VCaP (cell line): ENCODE data around the gene ANK2.

Experiments
- H3K27ac ChIP-seq: fragments of 450-650 bp; 2 replicates; pipeline ENCODE4 v1.5.1; 2017
- TF ChIP-seq, protein P1 (sequence below): fragments of 450-650 bp; conservative IDR thresholded peaks from 2 replicates; pipeline ENCODE4 v1.5.1; 2017; ENCODE audit warnings: mild to moderate bottlenecking, moderate library complexity

The ANK2 gene

DNA sequence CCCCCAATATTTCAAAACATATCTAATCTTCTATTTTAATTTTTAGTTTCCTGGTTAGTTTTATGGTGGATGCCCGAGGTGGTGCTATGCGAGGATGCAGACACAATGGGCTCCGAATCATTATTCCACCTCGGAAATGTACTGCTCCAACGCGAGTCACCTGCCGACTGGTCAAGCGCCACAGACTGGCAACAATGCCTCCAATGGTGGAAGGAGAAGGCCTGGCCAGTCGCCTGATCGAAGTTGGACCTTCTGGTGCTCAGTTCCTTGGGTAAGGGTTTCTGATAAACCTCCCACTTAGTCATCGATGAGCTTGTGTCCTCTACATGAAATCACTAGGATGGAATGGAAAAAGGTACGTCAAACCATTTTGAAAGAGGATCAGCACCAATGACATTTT lies 280.7 kb downstream of the ANK2 start:
- H3K27ac ChIP-seq = no peak overlapping the region
- TF ChIP-seq, protein P1, sequence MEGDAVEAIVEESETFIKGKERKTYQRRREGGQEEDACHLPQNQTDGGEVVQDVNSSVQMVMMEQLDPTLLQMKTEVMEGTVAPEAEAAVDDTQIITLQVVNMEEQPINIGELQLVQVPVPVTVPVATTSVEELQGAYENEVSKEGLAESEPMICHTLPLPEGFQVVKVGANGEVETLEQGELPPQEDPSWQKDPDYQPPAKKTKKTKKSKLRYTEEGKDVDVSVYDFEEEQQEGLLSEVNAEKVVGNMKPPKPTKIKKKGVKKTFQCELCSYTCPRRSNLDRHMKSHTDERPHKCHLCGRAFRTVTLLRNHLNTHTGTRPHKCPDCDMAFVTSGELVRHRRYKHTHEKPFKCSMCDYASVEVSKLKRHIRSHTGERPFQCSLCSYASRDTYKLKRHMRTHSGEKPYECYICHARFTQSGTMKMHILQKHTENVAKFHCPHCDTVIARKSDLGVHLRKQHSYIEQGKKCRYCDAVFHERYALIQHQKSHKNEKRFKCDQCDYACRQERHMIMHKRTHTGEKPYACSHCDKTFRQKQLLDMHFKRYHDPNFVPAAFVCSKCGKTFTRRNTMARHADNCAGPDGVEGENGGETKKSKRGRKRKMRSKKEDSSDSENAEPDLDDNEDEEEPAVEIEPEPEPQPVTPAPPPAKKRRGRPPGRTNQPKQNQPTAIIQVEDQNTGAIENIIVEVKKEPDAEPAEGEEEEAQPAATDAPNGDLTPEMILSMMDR = no peak

DNA sequence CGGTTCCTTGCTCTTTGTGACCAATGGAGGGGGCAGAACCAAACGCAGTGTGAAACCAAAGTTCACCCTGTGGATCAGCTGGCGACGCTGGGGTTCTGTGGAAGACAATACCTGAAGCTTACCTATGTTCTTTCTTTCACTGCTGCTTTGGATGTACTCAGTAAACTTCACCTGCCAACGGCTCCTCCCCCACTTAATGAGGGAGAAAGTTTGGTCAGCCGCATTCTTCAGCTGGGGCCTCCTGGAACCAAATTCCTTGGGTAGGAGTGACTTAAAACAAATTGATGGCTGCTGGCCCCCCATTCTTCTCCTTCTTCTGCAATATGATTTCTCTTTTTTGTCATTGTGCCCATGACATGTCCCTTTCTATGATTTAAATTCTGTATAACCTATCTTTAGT lies 282.4 kb downstream of the ANK2 start:
- H3K27ac ChIP-seq = no peak overlapping the region
- TF ChIP-seq, protein P1 = no peak

DNA sequence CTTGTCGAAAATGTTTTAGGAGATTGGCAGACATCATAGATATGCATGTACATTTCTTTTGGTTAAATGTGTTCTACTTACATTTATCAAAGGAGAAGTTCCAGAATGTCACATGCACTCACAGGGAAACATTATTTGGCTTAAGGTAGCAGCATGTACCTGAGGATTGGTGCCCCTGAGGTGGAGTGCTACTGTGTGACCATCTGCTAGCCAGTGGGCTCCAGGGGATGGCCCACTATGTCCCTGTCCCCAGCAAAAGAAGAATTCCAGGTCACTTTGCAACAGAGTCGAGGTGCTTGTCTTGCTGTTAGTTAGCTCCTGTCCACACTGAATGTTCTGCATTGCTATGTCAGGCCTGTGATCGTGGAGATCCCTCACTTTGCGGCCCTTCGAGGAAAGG lies 283.2 kb downstream of the ANK2 start:
- no peak overlapping the region for H3K27ac ChIP-seq
- TF ChIP-seq, protein P1 = no peak

DNA sequence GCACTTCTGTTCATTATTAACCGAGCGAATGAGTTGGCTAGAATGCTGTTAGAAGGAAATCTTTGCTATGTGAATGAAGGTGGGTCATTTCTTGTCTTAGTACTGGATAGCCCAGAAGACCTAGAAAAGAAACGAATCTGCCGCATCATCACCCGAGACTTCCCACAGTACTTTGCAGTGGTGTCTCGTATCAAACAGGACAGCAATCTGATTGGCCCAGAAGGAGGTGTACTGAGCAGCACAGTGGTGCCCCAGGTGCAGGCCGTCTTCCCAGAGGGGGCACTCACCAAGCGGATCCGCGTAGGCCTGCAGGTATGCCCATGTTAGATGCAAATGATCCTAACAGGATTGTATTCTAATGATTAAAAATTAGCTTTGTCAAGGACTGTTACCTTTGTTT lies 286.3 kb downstream of the ANK2 start:
- TF ChIP-seq, protein P1 = no peak
- no peak overlapping the region for H3K27ac ChIP-seq

DNA sequence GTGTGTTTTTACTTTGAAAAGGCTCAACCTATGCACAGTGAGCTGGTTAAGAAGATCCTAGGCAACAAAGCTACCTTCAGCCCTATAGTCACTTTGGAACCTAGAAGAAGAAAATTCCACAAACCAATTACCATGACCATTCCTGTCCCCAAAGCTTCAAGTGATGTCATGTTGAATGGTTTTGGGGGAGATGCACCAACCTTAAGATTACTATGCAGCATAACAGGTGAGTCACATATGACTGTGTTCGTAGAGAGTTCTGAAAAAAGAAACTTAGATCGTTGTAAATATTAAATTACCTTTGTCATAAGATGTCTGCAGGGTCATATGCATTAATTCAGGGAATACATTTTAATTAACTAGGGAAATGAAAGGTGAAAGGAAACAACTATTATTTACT lies 287.1 kb downstream of the ANK2 start:
- no peak overlapping the region for H3K27ac ChIP-seq
- TF ChIP-seq, protein P1 = no peak

DNA sequence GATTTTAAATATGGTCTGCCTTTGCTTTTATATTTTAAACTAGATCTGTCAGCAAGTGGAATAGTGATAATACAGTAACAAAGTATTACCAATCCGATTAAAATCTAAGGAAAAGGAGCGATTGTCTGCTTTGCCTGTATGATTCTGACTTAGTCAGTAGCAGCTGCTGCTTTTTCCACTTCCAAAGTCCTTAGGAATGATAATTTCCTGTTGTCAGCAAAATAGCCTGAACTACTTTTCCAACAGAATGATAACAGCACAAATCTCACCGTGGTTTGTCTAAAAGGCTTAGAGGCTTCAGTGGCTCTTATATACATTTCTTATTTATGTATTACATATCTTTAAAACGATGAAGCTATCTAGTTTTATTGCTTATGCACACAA lies 290.0 kb downstream of the ANK2 start:
- TF ChIP-seq, protein P1 = no peak

DNA sequence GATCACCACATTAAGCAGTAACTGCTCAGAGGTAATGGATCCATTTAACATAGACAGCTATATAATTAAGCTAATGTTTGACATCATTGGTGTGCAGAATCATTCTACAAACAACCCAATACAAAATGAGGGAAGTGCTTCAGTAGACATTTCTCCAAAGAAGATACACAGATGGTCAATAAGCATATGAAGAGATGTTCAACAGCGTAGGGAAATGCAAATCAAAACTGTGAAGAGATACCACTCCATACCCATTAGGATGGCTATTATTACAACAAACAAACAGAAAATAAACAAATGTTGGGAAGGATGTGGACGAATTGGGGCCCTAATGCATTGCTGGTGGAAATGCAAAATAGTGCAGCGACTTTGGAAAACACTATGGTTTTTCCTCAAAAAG lies 294.6 kb downstream of the ANK2 start:
- H3K27ac ChIP-seq = no peak overlapping the region
- TF ChIP-seq, protein P1 = no peak

More for the DNA sequence above, 290.0 kb downstream of the ANK2 start:
- H3K27ac ChIP-seq = no peak overlapping the region

DNA sequence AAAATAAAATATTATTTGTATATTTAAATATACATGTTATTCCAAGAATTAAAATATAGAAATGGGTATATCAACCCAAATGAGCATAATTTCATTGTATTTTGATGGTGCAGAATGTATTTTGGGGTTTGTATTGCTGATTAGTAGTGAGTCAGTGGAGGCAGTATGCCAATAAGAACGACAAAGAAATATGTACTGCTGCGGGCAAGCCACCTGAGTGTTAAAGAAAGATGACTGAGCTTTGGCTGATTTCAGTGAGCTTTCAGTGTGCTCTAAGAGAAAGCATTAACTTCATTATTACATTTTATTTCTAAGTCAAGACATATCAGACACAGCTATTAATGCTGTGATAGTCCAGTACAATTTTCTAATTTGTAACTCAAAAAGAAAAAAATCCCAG lies 297.8 kb downstream of the ANK2 start:
- TF ChIP-seq, protein P1 = no peak
- no peak overlapping the region for H3K27ac ChIP-seq
